Measurements from ENCODE around the gene UBC. TPM values are rescaled to one million over a fixed set of nuclear protein-coding genes. Genes with fewer than 3 reads are reported as not detected.

The UBC gene
- total and polyA plus RNA-seq, 9 of the 15 experiments (the other 6 are each of a cell fraction or from before 2014, with no cell fraction given), result 533 to 1,153 (median 813) TPM

- TF ChIP-seq, protein P1, sequence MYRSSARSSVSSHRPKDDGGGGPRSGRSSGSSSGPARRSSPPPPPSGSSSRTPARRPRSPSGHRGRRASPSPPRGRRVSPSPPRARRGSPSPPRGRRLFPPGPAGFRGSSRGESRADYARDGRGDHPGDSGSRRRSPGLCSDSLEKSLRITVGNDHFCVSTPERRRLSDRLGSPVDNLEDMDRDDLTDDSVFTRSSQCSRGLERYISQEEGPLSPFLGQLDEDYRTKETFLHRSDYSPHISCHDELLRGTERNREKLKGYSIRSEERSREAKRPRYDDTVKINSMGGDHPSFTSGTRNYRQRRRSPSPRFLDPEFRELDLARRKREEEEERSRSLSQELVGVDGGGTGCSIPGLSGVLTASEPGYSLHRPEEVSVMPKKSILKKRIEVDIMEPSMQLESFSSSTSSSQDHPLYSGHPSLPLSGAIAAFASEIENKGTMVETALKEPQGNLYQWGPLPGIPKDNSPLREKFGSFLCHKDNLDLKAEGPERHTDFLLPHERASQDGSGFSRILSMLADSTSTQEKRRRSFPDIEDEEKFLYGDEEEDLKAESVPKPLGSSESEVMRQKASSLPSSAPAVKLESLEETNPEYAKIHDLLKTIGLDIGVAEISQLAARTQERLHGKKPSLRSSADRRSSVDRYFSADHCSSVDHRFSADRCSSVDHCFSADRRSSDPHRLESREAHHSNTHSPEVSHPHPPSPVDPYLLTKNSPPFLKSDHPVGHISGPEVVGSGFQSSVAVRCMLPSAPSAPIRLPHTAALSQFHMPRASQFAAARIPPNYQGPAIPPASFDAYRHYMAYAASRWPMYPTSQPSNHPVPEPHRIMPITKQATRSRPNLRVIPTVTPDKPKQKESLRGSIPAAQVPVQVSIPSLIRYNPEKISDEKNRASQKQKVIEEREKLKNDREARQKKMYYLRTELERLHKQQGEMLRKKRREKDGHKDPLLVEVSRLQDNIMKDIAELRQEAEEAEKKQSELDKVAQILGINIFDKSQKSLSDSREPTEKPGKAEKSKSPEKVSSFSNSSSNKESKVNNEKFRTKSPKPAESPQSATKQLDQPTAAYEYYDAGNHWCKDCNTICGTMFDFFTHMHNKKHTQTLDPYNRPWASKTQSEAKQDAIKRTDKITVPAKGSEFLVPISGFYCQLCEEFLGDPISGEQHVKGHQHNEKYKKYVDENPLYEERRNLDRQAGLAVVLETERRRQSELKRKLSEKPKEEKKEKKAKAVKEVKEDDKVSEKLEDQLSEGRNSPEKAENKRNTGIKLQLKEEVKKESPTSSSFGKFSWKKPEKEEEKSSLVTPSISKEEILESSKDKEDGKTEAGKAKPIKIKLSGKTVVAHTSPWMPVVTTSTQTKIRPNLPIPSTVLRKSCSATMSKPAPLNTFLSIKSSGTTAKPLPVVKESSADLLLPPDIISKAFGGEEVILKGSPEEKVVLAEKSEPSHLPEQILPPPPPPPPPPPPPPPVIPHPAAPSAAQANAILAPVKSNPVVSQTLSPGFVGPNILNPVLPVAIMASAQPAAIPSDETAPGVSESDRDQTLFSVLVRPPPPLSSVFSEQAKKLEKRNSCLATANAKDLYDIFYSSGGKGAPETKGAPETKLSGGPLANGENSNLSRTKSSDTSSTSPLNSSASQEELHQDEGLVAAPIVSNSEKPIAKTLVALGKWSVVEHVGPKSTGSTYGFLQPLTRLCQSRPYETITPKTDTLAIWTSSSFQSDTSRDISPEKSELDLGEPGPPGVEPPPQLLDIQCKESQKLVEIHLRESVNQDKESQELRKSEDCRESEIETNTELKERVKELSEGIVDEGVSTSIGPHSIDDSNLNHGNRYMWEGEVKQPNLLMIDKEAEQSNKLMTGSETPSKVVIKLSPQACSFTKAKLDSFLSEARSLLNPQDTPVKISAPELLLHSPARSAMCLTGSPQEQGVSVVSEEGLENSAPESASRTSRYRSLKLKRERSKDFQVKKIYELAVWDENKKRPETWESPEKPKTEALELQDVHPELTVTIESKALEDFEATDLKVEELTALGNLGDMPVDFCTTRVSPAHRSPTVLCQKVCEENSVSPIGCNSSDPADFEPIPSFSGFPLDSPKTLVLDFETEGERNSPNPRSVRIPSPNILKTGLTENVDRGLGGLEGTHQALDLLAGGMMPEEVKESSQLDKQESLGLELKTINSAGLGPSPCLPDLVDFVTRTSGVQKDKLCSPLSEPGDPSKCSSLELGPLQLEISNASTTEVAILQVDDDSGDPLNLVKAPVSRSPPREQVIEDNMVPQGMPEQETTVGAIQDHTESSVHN (IDR thresholded peaks at IDR 0.05; ENCODE audit: borderline replicate concordance in 1 of 2, low read depth in 1 of 2), result no peak
- no peak for TF ChIP-seq ATF2 (CRISPR knock-in tag; IDR thresholded peaks at IDR 0.05)
- no peak for TF ChIP-seq BCL6 (CRISPR knock-in tag; IDR thresholded peaks at IDR 0.05)
- TF ChIP-seq FOXK1 (CRISPR knock-in tag; IDR thresholded peaks at IDR 0.05; ENCODE audit: borderline replicate concordance), result no peak
- no peak; a peak in 1 of 4 replicates for TF ChIP-seq ZNF639 (CRISPR knock-in tag; conservative IDR thresholded peaks at IDR 0.05 in 1 of 2, IDR thresholded peaks at IDR 0.05 in 1 of 2)
- TF ChIP-seq ZNF583 (CRISPR knock-in tag; IDR thresholded peaks at IDR 0.05), result no peak
- TF ChIP-seq, protein P2, sequence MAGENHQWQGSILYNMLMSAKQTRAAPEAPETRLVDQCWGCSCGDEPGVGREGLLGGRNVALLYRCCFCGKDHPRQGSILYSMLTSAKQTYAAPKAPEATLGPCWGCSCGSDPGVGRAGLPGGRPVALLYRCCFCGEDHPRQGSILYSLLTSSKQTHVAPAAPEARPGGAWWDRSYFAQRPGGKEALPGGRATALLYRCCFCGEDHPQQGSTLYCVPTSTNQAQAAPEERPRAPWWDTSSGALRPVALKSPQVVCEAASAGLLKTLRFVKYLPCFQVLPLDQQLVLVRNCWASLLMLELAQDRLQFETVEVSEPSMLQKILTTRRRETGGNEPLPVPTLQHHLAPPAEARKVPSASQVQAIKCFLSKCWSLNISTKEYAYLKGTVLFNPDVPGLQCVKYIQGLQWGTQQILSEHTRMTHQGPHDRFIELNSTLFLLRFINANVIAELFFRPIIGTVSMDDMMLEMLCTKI (IDR thresholded peaks at IDR 0.05; ENCODE audit: partially characterized antibody), result no peak
- no peak for TF ChIP-seq TCF3 (CRISPR knock-in tag; IDR thresholded peaks at IDR 0.05)
- TF ChIP-seq, protein P3, sequence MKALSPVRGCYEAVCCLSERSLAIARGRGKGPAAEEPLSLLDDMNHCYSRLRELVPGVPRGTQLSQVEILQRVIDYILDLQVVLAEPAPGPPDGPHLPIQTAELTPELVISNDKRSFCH (CRISPR knock-in tag; IDR thresholded peaks at IDR 0.05), result no peak
- TF ChIP-seq, protein P3 (tag; IDR thresholded peaks at IDR 0.05), result peak; percentile 20; the same call in 1 of the 2 replicates
- no peak for TF ChIP-seq ZNF165 (CRISPR knock-in tag; IDR thresholded peaks at IDR 0.05; ENCODE audit: borderline replicate concordance)
- TF ChIP-seq ZNF699 (CRISPR knock-in tag; IDR thresholded peaks at IDR 0.05; ENCODE audit: insufficient replicate concordance), result no peak
- peak; percentile 43; the same call in 1 of the 2 replicates for TF ChIP-seq RAD51 (IDR thresholded peaks at IDR 0.05; ENCODE audit: borderline replicate concordance, low read depth)
Observed at GRCh38 chr12:124921200-124922031, 7.0 kb upstream of the UBC start (continued).

Data from K562 (cell line).